ENCODE data around the gene ZFP69. TPM values are rescaled to one million over a fixed set of nuclear protein-coding genes. Genes with fewer than 3 reads are reported as not detected.
A peak's percentile ranks its signal among the peaks of the same experiment; 100 is the strongest.

The ZFP69 gene
- total RNA-seq, 1 donor from 2014 or later, result 1.8 TPM

GRCh38 chr1:40451238-40451585, 25.9 kb upstream of the ZFP69 start:
- no peaks in the 10 kb centered on the region for H4K20me1 ChIP-seq (ENCODE audit: insufficient read depth, low read length)
- Mint-ChIP-seq H3K4me3 (ENCODE audit: unreplicated experiment) (peak overlapping the region; percentile 85), H3K9me3 (ENCODE audit: unreplicated experiment) (peaks cover 49% of the 10 kb centered on the region), H3K27me3 (ENCODE audit: low read depth, unreplicated experiment) (no peaks in the 10 kb centered on the region), H3K36me3 (ENCODE audit: low read depth, unreplicated experiment) (peaks cover 42% of the 10 kb centered on the region), H3K4me1 (ENCODE audit: low read depth, unreplicated experiment) (peaks cover 7% of the 10 kb centered on the region), H3K27ac (ENCODE audit: unreplicated experiment) (peak overlapping the region; percentile 84)
- no peak overlapping the region for H2AFZ ChIP-seq (ENCODE audit: low read depth, low read length)
- peaks cover 8% of the 10 kb centered on the region for H3K36me3 ChIP-seq (ENCODE audit: insufficient read depth, low read length)
- H3K9me3 ChIP-seq (ENCODE audit: insufficient read depth, low read depth, low read length), result peaks cover 18% of the 10 kb centered on the region
- DNase-seq (ENCODE audit: low read depth) (no peak), FAIRE-seq (no peak)
- TF ChIP-seq EZH2 (IDR thresholded peaks at IDR 0.05; ENCODE audit: insufficient read depth, low read length) (no peak), CTCF (IDR thresholded peaks at IDR 0.05; ENCODE audit: insufficient read depth, low read depth, low read length) (no peak)
- peak overlapping the region; percentile 94 for H3K4me2 ChIP-seq (ENCODE audit: low read length)
- peak overlapping the region; percentile 78 for H3K4me3 ChIP-seq (ENCODE audit: insufficient read depth, low read depth, low read length)
- peaks cover 13% of the 10 kb centered on the region for H3K4me1 ChIP-seq (ENCODE audit: insufficient read depth, low read length)
- H3K9ac ChIP-seq (ENCODE audit: low read length), result peak overlapping the region; percentile 89
- H3K27me3 ChIP-seq (ENCODE audit: insufficient read depth, low read length), result no peaks in the 10 kb centered on the region
- peaks cover 24% of the 10 kb centered on the region for H3K79me2 ChIP-seq (ENCODE audit: insufficient read depth, low read length)
- H3K27ac ChIP-seq (ENCODE audit: low read depth, low read length), result peak overlapping the region; percentile 97

- Histone ChIP-seq H3K9me3 (ENCODE audit: insufficient read depth, low read depth, low read length) (peaks cover 48% of the 10 kb centered on the region), H3K27me3 (ENCODE audit: insufficient read depth, low read length) (no peaks in the 10 kb centered on the region), H2AFZ (ENCODE audit: low read depth, low read length) (no peak overlapping the region), H3K4me1 (ENCODE audit: insufficient read depth, low read length) (peaks cover 10% of the 10 kb centered on the region), H3K4me3 (ENCODE audit: insufficient read depth, low read depth, low read length) (no peak overlapping the region), H3K27ac (ENCODE audit: low read depth, low read length) (no peak overlapping the region), H3K4me2 (ENCODE audit: low read length) (no peak overlapping the region), H3K79me2 (ENCODE audit: insufficient read depth, low read length) (peaks cover 24% of the 10 kb centered on the region), H3K9ac (ENCODE audit: low read length) (no peak overlapping the region), H3K36me3 (ENCODE audit: insufficient read depth, low read length) (peaks cover 38% of the 10 kb centered on the region), H4K20me1 (ENCODE audit: insufficient read depth, low read length) (no peaks in the 10 kb centered on the region)
- DNase-seq (ENCODE audit: low read depth), result no peak
- Mint-ChIP-seq H3K27me3 (ENCODE audit: low read depth, unreplicated experiment) (no peaks in the 10 kb centered on the region), H3K4me3 (ENCODE audit: unreplicated experiment) (no peak overlapping the region), H3K27ac (ENCODE audit: unreplicated experiment) (no peak overlapping the region), H3K36me3 (ENCODE audit: low read depth, unreplicated experiment) (peaks cover 77% of the 10 kb centered on the region), H3K9me3 (ENCODE audit: unreplicated experiment) (peaks cover 80% of the 10 kb centered on the region), H3K4me1 (ENCODE audit: low read depth, unreplicated experiment) (peaks cover 7% of the 10 kb centered on the region)
- TF ChIP-seq EZH2 (IDR thresholded peaks at IDR 0.05; ENCODE audit: insufficient read depth, low read length) (no peak), CTCF (IDR thresholded peaks at IDR 0.05; ENCODE audit: insufficient read depth, low read depth, low read length) (no peak)
- no peak for FAIRE-seq
Measured at GRCh38 chr1:40454873-40455272, 22.2 kb upstream of the ZFP69 start.

- Histone ChIP-seq H3K4me1 (ENCODE audit: insufficient read depth, low read length) (no peaks in the 10 kb centered on the region), H3K4me2 (ENCODE audit: low read length) (no peak overlapping the region), H3K4me3 (ENCODE audit: insufficient read depth, low read depth, low read length) (no peak overlapping the region), H3K27ac (ENCODE audit: low read depth, low read length) (no peak overlapping the region), H2AFZ (ENCODE audit: low read depth, low read length) (no peak overlapping the region), H3K27me3 (ENCODE audit: insufficient read depth, low read length) (no peaks in the 10 kb centered on the region), H3K79me2 (ENCODE audit: insufficient read depth, low read length) (no peaks in the 10 kb centered on the region), H4K20me1 (ENCODE audit: insufficient read depth, low read length) (no peaks in the 10 kb centered on the region), H3K9me3 (ENCODE audit: insufficient read depth, low read depth, low read length) (peaks cover 74% of the 10 kb centered on the region), H3K9ac (ENCODE audit: low read length) (no peak overlapping the region), H3K36me3 (ENCODE audit: insufficient read depth, low read length) (peaks cover 41% of the 10 kb centered on the region)
- H3K4me3 Mint-ChIP-seq (ENCODE audit: unreplicated experiment), result no peak overlapping the region
- FAIRE-seq, result peak; percentile 34
- peaks cover 79% of the 10 kb centered on the region for H3K36me3 Mint-ChIP-seq (ENCODE audit: low read depth, unreplicated experiment)
- peaks cover 79% of the 10 kb centered on the region for H3K9me3 Mint-ChIP-seq (ENCODE audit: unreplicated experiment)
- H3K27ac Mint-ChIP-seq (ENCODE audit: unreplicated experiment), result no peak overlapping the region
- no peaks in the 10 kb centered on the region for H3K27me3 Mint-ChIP-seq (ENCODE audit: low read depth, unreplicated experiment)
- TF ChIP-seq CTCF (IDR thresholded peaks at IDR 0.05; ENCODE audit: insufficient read depth, low read depth, low read length), result no peak
- TF ChIP-seq EZH2 (IDR thresholded peaks at IDR 0.05; ENCODE audit: insufficient read depth, low read length), result no peak
- peak; percentile 7 for DNase-seq (ENCODE audit: low read depth)
- H3K4me1 Mint-ChIP-seq (ENCODE audit: low read depth, unreplicated experiment), result no peaks in the 10 kb centered on the region
Measured at GRCh38 chr1:40462956-40463590, 14.0 kb upstream of the ZFP69 start.

Measured in astrocyte (in vitro differentiated cells and primary cell).